SH-SY5Y (cell line): ENCODE measurements around the gene TMCO4.

Experiments
- GATA2 ChIP-seq: IDR thresholded peaks from 2 replicates; pipeline ENCODE4 v1.6.1; 2011; ENCODE audit warnings: mild to moderate bottlenecking, low read depth, low read length
- GATA3 ChIP-seq: IDR thresholded peaks from 2 replicates; pipeline ENCODE4 v1.6.1; 2011; ENCODE audit warnings: low read depth, mild to moderate bottlenecking, low read length, moderate library complexity

DNA sequence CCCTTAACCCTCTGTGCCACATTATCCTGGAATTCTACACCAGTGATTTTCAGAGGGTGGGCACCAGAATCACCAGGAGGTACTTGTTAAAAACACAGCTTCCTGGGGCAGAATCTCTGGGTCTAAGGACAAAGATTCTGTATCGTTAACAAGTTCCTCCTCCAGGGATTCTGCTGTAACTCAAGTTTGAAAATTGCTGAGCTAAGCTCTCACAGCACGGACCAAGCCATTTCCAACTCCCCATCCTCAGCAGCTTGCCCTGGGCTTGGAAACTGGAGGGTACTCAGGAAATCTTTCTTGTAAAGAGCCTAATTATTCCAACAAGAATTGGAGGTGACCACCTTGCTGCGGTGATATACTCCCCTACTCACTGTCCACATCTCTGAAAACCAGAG, 48.8 kb downstream of the TMCO4 start:
- TF ChIP-seq GATA3, result no peak
- TF ChIP-seq GATA2, result no peak
